K562 (cell line): ENCODE results near the gene KLF18. TPM values are rescaled to one million over a fixed set of nuclear protein-coding genes. Genes with fewer than 3 reads are reported as not detected.

ENCODE experiments used
- BRCA1 ChIP-seq, 2 experiments: fragments of 450-650 bp in 1 of 2; sonication (generic) in 1 of 2; formaldehyde crosslinking in 1 of 2; IDR thresholded peaks; 2 replicates each; pipeline versions ENCODE4 v1.5.0 to v1.6.1; 2017 to 2020; ENCODE audit warnings: mild to moderate bottlenecking in 1 of 2, missing genetic modification reagents in 1 of 2
- FOXK1 ChIP-seq: sonication (generic); formaldehyde crosslinking; IDR thresholded peaks from 2 replicates; pipeline ENCODE4 v1.8.0; 2022; ENCODE audit warnings: missing genetic modification reagents, mild to moderate bottlenecking, borderline replicate concordance
- FUS ChIP-seq: fragments of 200-400 bp; formaldehyde crosslinking; optimal IDR thresholded peaks from 2 replicates; pipeline ENCODE3; 2017; ENCODE audit warnings: low read depth, low read length
- POLR2G ChIP-seq: fragments of 200-400 bp; formaldehyde crosslinking; IDR thresholded peaks from 2 replicates; pipeline ENCODE4 v1.6.1; 2017; ENCODE audit warnings: low read depth, mild to moderate bottlenecking, antibody characterized with exemption, low read length, moderate library complexity
- SETDB1 ChIP-seq: IDR thresholded peaks from one replicate; pipeline ENCODE4 v1.6.1; 2012; ENCODE audit warnings: low read length, control low read depth, inconsistent platforms
- SUPT5H ChIP-seq: fragments of 450-650 bp; IDR thresholded peaks from 2 replicates; pipeline ENCODE4 v1.6.1; 2016
- ZNF589 ChIP-seq: fragments of 200-800 bp; sonication (Bioruptor generic); IDR thresholded peaks from 2 replicates; pipeline ENCODE4 v1.6.1; 2016; ENCODE audit warnings: low read depth, missing genetic modification characterization, missing compliant biosample characterization
- polyA plus RNA-seq, 8 experiments: library from polyadenylated mRNA; depleted of rRNA in 4 of 8; stranded (reverse) in 5 of 8; unstranded in 3 of 8; fragments of >200 nt; fragmentation: Nextera tagmentation in 2 of 8; fragmentation: Illumina TruSeq in 1 of 8; extraction: Ambion mirVana in 2 of 8; extraction: Trizol in 1 of 8; gene quantifications; 2 replicates each; pipeline versions ENCODE4 v1.2.1 to v1.2.3, GENCODE V29; 2011 to 2014; ENCODE audit warnings: inconsistent platforms in 1 of 8, missing spikeins in 1 of 8
- total RNA-seq, 7 experiments: library from RNA; depleted of rRNA in 6 of 7; stranded (reverse); fragments of >200 nt in 6 of 7; fragmentation: Illumina TruSeq in 2 of 7; extraction: Trizol in 2 of 7; gene quantifications; 2 replicates each; pipeline versions ENCODE4 v1.2.1 to v1.2.3, GENCODE V29; 2011 to 2021; ENCODE audit warnings: low replicate concordance in 1 of 7
- TF ChIP-seq, protein P1 (sequence below): fragments of 200-800 bp; sonication (Bioruptor generic); IDR thresholded peaks from 2 replicates; pipeline ENCODE4 v1.6.1; 2016; ENCODE audit warnings: missing genetic modification characterization, missing compliant biosample characterization
- TF ChIP-seq, protein P2 (sequence below): sonication (generic); formaldehyde crosslinking; IDR thresholded peaks from 2 replicates; pipeline ENCODE4 v1.8.0; 2022; ENCODE audit warnings: mild to moderate bottlenecking, missing genetic modification reagents, borderline replicate concordance

The KLF18 gene
- total and polyA plus RNA-seq, 9 of the 15 experiments (the other 6 are each of a cell fraction or from before 2014, with no cell fraction given), result not detected

DNA sequence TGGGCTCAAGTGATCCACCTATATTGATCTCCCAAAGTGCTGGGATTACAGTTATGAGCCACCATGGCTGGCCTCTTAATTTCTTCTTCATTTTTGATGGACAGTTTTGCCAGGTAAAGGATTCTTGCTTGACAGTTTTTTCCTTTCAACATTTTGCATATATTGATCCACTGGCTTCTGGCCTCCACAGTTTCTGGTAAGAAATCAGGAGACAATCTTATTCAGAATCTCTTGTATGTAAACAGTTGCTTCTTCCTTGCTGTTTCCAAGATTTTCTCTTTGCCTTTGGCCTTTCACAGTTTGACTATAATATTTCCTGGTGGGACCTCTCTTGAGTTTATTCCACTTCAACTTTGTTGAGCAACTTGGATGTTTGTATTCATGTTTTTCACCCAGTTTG is 20.1 kb upstream of the KLF18 start (continued):
- TF ChIP-seq, protein P1, sequence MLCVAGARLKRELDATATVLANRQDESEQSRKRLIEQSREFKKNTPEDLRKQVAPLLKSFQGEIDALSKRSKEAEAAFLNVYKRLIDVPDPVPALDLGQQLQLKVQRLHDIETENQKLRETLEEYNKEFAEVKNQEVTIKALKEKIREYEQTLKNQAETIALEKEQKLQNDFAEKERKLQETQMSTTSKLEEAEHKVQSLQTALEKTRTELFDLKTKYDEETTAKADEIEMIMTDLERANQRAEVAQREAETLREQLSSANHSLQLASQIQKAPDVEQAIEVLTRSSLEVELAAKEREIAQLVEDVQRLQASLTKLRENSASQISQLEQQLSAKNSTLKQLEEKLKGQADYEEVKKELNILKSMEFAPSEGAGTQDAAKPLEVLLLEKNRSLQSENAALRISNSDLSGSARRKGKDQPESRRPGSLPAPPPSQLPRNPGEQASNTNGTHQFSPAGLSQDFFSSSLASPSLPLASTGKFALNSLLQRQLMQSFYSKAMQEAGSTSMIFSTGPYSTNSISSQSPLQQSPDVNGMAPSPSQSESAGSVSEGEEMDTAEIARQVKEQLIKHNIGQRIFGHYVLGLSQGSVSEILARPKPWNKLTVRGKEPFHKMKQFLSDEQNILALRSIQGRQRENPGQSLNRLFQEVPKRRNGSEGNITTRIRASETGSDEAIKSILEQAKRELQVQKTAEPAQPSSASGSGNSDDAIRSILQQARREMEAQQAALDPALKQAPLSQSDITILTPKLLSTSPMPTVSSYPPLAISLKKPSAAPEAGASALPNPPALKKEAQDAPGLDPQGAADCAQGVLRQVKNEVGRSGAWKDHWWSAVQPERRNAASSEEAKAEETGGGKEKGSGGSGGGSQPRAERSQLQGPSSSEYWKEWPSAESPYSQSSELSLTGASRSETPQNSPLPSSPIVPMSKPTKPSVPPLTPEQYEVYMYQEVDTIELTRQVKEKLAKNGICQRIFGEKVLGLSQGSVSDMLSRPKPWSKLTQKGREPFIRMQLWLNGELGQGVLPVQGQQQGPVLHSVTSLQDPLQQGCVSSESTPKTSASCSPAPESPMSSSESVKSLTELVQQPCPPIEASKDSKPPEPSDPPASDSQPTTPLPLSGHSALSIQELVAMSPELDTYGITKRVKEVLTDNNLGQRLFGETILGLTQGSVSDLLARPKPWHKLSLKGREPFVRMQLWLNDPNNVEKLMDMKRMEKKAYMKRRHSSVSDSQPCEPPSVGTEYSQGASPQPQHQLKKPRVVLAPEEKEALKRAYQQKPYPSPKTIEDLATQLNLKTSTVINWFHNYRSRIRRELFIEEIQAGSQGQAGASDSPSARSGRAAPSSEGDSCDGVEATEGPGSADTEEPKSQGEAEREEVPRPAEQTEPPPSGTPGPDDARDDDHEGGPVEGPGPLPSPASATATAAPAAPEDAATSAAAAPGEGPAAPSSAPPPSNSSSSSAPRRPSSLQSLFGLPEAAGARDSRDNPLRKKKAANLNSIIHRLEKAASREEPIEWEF (CRISPR knock-in tag), result no peak
- TF ChIP-seq, protein P2, sequence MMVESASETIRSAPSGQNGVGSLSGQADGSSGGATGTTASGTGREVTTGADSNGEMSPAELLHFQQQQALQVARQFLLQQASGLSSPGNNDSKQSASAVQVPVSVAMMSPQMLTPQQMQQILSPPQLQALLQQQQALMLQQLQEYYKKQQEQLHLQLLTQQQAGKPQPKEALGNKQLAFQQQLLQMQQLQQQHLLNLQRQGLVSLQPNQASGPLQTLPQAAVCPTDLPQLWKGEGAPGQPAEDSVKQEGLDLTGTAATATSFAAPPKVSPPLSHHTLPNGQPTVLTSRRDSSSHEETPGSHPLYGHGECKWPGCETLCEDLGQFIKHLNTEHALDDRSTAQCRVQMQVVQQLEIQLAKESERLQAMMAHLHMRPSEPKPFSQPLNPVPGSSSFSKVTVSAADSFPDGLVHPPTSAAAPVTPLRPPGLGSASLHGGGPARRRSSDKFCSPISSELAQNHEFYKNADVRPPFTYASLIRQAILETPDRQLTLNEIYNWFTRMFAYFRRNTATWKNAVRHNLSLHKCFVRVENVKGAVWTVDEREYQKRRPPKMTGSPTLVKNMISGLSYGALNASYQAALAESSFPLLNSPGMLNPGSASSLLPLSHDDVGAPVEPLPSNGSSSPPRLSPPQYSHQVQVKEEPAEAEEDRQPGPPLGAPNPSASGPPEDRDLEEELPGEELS, result no peak
- no peak for TF ChIP-seq SETDB1
- no peak for TF ChIP-seq FOXK1 (CRISPR knock-in tag)
- TF ChIP-seq BRCA1 (IDR thresholded peaks at IDR 0.05), result no peak
- TF ChIP-seq BRCA1 (CRISPR knock-in tag; IDR thresholded peaks at IDR 0.05), result no peak
- TF ChIP-seq SUPT5H, result no peak
- TF ChIP-seq ZNF589, result no peak
- no peak for TF ChIP-seq FUS
- TF ChIP-seq POLR2G, result no peak
